Anterior cingulate cortex (tissue), 58 donors: Measurements from ENCODE around the gene VSIG2.
A peak's percentile ranks its signal among the peaks of the same experiment; 100 is the strongest.

Experiments
- DNase-seq, 58 donors: peaks; one replicate each; lab custom pipeline; 2025; lab: John Stamatoyannopoulos, UW

Gene VSIG2

DNA sequence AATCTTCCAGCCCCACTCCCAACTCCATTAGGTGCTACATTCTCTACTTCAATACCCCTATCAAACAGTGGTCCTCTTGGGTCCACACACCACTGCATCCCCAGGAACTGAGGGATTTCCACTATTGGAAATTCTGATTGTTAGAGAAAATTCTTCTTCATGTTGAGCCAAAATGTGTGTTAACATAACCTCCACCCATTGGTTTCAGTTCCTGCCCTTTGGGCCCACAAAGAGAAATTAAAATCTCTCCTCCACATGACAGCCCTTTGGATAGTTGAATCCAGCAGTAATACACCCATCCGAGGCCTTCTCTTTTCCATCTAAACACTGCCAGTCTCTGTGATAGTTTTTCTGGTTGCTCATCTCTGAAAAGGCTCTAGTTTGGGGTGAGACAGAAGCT lies 2.1 kb downstream of the VSIG2 start:
- no peak for DNase-seq

- no peak for DNase-seq
Measured at GRCh38 chr11:124748481-124749343, 3.3 kb downstream of the VSIG2 start.

GRCh38 chr11:124748100-124748418 lies 4.0 kb downstream of the VSIG2 start:
- DNase-seq, result peak in 1 of 58 donors; percentile 49

- DNase-seq, result no peak
Measured at GRCh38 chr11:124747406-124748099, 4.5 kb downstream of the VSIG2 start.

DNA sequence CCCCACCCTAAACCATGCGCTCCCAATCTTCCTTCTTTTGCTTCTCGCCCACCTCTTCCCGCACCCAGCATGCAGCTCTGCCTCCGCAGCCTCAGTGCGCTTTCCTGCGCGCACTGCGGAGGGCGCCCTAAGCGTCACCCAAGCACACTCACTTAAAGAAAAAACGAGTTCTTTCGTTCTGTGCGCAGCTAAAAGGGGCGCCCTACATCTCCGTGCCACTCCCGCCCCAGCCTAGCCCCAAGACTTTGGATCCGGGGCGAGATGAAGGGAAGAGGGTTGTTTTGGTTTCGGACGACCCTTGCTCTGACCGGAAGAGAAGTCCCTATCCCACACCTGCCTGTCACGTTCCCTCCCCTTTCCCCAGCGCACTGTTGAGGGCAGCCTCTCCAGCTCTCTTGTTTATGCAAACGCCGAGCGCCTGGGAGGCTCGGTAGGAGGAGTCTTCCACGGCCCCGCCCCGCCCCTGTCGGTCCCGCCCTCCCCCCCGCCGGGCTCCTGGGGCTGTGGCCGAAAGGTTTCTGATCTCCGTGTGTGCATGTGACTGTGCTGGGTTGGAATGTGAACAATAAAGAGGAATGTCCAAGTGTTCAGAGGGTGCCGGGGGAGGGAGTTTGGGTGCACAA lies 5.3 kb downstream of the VSIG2 start:
- peak in 7 of 58 donors; percentile 12 to 55 (median 29) for DNase-seq

DNA sequence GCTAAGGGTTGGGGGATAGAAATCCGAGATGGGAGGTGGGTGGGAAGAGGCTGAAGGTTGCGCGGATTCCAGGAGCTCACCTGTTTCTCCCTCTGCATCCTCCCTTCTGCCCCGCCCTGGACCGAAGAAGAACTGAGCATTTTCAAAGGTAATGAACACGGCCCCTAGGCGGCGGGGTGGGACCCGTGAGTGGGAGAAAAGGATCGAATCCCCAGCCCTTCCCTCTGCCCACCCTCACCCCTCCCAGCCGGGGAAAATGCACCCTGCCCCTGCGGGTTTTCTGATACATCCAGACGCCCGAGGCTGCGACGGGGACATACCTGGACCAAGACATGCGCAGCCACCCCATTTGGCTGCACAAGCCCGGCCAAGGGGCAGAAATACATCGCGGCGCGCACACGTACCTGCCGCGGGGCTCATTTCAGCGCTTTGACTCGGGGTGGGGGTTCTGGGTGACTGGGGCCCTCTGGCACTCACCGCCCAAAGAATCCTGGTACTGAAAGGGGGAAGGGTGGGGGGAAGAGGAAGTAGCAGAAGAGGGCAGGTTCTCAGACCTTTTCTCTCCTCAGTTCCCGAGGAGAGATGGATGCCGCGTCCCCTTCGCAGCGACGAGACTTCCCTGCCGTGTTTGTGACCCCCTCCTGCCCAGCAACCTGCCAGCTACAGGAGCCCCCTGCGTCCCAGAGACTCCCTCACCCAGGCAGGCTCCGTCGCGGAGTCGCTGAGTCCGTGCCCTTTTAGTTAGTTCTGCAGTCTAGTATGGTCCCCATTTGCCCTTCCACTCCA lies 6.0 kb downstream of the VSIG2 start:
- DNase-seq, result no peak

DNA sequence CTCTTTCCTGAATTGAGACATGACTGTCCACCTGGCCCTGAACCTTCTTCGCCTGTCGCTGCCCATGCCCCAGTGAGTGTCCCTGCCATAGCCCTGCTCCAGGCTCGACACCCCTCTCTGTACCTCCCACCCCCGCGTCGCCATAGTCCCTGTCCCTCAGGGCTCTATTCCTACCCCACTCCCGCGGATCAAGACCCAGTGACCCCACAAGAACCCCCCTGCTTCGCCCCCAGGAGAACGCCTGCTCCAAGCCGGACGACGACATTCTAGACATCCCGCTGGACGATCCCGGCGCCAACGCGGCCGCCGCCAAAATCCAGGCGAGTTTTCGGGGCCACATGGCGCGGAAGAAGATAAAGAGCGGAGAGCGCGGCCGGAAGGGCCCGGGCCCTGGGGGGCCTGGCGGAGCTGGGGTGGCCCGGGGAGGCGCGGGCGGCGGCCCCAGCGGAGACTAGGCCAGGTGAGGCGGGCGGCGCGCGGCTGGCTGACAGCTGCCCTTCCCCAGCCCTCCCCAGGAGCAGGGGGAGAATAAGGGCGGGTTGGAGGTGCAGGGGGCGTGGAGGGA lies 6.7 kb downstream of the VSIG2 start:
- no peak for DNase-seq

GRCh38 chr11:124743050-124743449 lies 9.0 kb downstream of the VSIG2 start:
- no peak for DNase-seq

- no peak for DNase-seq
Measured at GRCh38 chr11:124742555-124742954, 9.5 kb downstream of the VSIG2 start.

DNA sequence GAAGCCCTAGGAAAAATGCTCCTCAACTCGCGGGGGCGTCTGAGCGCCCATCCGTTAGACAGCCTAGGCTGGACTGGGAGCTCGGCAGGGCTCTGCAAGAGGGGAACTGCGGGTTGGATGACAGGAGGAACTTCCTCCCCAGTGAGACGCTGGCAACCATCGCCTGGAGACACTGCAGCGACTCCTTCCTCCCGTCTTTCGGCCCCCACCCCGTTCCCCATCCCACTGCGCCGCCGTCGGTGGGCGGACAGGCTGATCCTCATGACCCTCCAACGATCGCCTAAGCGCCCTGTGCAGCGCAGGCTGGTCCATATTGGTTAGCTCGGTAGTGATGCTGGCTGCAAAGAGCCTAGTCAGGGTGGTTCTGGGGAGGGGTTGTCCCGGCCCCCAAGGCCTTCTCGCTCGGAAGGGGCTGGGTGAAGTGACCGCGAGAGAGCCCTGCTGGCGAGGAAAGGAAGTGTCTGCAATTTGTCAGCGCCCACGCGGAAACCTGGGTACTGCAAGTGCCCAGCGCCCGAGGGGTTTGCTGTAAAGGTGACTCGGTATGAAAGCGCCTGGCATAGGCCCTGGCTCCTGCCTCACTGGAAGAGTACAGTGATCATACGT lies 11.7 kb downstream of the VSIG2 start:
- DNase-seq, result peak in 7 of 58 donors; percentile 21 to 57 (median 38)

GRCh38 chr11:124739479-124740276 lies 12.4 kb downstream of the VSIG2 start, which contains the start of gene NRGN:
NRGN (plus strand) TSS chr11:124739942; CDS start chr11:124740085, 143 bp downstream.
- DNase-seq, result peak in 56 of 58 donors; percentile 22 to 90 (median 71)

DNA sequence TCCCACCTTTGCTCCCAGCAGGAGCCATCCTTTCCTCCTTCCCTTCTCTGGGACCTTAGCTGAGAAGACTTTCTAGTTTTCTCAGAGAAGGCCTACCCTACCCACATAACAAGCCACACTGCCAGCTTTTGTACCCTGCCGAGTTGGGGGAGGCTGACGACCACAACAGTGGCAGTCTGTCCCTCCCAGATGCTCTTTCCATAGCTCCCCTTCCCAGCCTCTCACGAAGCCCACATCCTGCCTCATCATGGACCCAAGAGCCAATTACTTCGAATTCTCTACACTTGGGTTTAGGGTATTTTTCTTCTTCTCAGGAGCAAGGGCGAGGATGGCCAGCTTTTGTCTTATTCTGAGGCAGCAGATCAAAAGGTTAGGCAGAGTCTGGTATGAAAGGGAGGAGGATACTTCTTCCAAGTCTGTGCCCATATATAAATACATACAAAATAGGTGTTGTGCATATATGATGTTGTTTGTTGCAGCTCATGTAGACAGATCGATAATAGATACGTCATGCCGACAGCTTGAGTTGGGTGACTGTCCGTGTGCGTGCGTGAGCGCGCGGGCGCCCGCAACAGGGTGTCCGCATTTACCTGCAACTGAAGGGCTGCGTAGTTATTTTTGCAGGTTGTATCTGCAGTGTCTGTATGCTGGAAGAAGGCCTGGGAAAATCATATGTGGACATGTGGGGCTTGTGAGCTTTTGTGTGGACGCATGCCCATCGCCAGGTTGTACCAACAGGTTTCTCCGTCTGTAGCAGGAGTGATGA lies 13.2 kb downstream of the VSIG2 start:
- DNase-seq, result no peak

GRCh38 chr11:124737638-124738305 lies 14.3 kb downstream of the VSIG2 start:
- DNase-seq, result peak in 9 of 58 donors; percentile 11 to 84 (median 45)

GRCh38 chr11:124736736-124737135 lies 15.3 kb downstream of the VSIG2 start:
- DNase-seq, result no peak

DNA sequence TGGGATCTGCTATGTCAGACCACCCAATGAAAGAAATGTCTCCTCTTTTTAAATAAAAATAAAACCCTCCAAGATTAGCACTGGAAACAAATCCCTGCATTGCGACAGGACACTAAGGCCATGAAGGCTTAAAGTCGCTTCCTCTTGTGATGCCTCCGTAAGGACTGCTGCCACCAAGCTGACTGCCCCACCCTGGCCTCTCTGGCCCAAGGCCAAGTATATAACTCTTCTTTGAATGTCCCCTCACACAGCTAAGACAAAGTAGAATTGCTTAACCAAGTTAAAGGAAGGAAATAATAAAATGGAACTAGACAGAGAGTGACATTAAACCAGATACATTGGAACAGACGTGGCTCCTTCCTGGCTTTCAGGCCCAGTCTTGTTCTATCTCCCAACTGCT lies 19.8 kb downstream of the VSIG2 start:
- DNase-seq, result no peak

DNA sequence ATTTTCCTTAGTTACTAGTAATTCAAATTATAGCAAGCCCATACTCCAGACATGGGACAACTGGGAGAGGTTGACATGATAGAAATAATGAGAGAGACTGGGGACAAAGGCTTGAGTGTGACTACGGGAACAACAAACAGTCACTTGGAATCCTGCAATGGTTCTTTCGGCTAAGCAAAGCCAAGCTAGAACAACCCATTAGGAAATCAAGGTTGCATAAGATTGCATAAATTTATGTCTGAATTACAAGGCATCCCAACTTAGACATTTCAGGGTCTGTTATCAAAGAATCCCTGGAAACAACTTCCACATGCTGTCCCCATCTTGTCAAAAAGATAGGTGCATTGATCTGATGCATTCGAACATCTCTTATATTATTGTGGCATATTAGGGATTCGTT lies 22.5 kb downstream of the VSIG2 start:
- DNase-seq, result no peak

- no peak for DNase-seq
Measured at GRCh38 chr11:124728134-124728533, 23.9 kb downstream of the VSIG2 start.

DNA sequence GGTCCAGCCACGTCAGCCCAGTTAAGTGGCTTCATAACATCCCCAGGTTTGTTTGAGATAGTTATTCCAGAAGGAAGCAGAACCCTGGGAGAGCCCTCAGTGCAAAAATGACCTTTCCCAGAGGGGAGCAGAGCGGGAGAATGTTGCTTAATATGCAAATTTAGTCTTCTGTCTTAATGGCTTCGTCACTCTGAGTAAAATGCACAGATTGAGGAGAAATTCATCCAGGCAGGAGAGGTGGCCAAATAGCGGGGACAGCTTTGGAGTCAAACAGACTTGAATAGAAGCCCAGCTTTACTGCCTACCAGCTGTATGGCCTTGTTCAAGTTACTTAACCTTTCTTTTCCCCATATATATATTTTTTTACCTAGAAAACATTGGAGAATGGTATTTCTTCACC lies 24.6 kb downstream of the VSIG2 start:
- DNase-seq, result no peak
